WTC11 (cell line): ENCODE results near the gene VIT. TPM values are rescaled to one million over a fixed set of nuclear protein-coding genes. Genes with fewer than 3 reads are reported as not detected.

Source experiments
- ATAC-seq: fragments of 200-7000 bp; cut with Tn5 transposase; 2 replicates; pipeline ENCODE4 v1.10.0; 2021; ENCODE audit warnings: mild to moderate bottlenecking, moderate library complexity
- CTCF ChIA-PET: fragments of 300-600 bp; sonication (Branson Sonifier 250); formaldehyde crosslinking; loops from one replicate; lab custom pipeline; 2021; ENCODE audit warnings: antibody characterized with exemption; lab: Charles Lee
- POLR2A ChIA-PET: fragments of 350-600 bp; sonication (Branson Sonifier 250); formaldehyde crosslinking; loops from one replicate; lab custom pipeline; 2021; ENCODE audit warnings: antibody characterized with exemption; lab: Charles Lee
- DNase-seq: peaks from one replicate; pipeline ENCODE4 v3.0.0; 2021; ENCODE audit warnings: low spot score
- H3K27ac Mint-ChIP-seq: 2 replicates; pipeline ENCODE4 v1.8.0; 2021; ENCODE audit warnings: mixed read lengths
- H3K27me3 Mint-ChIP-seq: 2 replicates; pipeline ENCODE4 v1.8.0; 2021; ENCODE audit warnings: low read depth, mild to moderate bottlenecking, moderate library complexity, mixed read lengths
- H3K36me3 Mint-ChIP-seq: 2 replicates; pipeline ENCODE4 v1.8.0; 2021; ENCODE audit warnings: mixed read lengths
- H3K4me1 Mint-ChIP-seq: 2 replicates; pipeline ENCODE4 v1.8.0; 2022; ENCODE audit warnings: mixed read lengths
- H3K4me3 Mint-ChIP-seq: 2 replicates; pipeline ENCODE4 v1.8.0; 2021; ENCODE audit warnings: mild to moderate bottlenecking, moderate library complexity, mixed read lengths
- H3K9me3 Mint-ChIP-seq: 2 replicates; pipeline ENCODE4 v1.8.0; 2021; ENCODE audit warnings: mixed read lengths
- ETV6 ChIP-seq: sonication (generic); formaldehyde crosslinking; IDR thresholded peaks from 2 replicates; pipeline ENCODE4 v1.8.1; 2022; ENCODE audit warnings: mild to moderate bottlenecking, missing genetic modification reagents
- JAZF1 ChIP-seq: fragments of 250-450 bp; sonication (Bioruptor Pico); IDR thresholded peaks from 2 replicates; pipeline ENCODE4 v1.9.0; 2021; ENCODE audit warnings: moderate library complexity, mild to moderate bottlenecking, inconsistent platforms
- NFYB ChIP-seq: sonication (generic); formaldehyde crosslinking; conservative IDR thresholded peaks from 2 replicates; pipeline ENCODE4 v1.8.0; 2022; ENCODE audit warnings: low read depth, missing genetic modification reagents
- NR2C2 ChIP-seq: sonication (generic); formaldehyde crosslinking; IDR thresholded peaks from 2 replicates; pipeline ENCODE4 v1.8.0; 2022; ENCODE audit warnings: mild to moderate bottlenecking, missing genetic modification reagents
- RORB ChIP-seq: fragments of 250-450 bp; sonication (Bioruptor Pico); IDR thresholded peaks from 2 replicates; pipeline ENCODE4 v1.9.0; 2021; ENCODE audit warnings: mild to moderate bottlenecking
- SMAD4 ChIP-seq: sonication (generic); formaldehyde crosslinking; IDR thresholded peaks from 2 replicates; pipeline ENCODE4 v1.8.0; 2022; ENCODE audit warnings: mild to moderate bottlenecking, missing genetic modification reagents
- TCF7 ChIP-seq: sonication (generic); formaldehyde crosslinking; IDR thresholded peaks from 2 replicates; pipeline ENCODE4 v1.8.0; 2022; ENCODE audit warnings: mild to moderate bottlenecking, low read depth, missing genetic modification reagents, moderate library complexity
- TEAD4 ChIP-seq: sonication (generic); formaldehyde crosslinking; IDR thresholded peaks from 2 replicates; pipeline ENCODE4 v1.8.0; 2022; ENCODE audit warnings: mild to moderate bottlenecking, missing genetic modification reagents
- ZNF317 ChIP-seq: sonication (generic); formaldehyde crosslinking; IDR thresholded peaks from 2 replicates; pipeline ENCODE4 v1.8.1; 2023; ENCODE audit warnings: low read depth, mild to moderate bottlenecking, moderate library complexity, missing genetic modification reagents, borderline replicate concordance
- total RNA-seq: library from RNA; stranded (reverse); gene quantifications from 3 replicates; pipeline ENCODE4 v1.2.3, GENCODE V29; 2021
- TF ChIP-seq, protein P1 (sequence below): sonication (generic); formaldehyde crosslinking; IDR thresholded peaks from 2 replicates; pipeline ENCODE4 v1.8.0; 2022; ENCODE audit warnings: mild to moderate bottlenecking, missing genetic modification reagents
- TF ChIP-seq, protein P2 (sequence below): sonication (generic); formaldehyde crosslinking; IDR thresholded peaks from 2 replicates; pipeline ENCODE4 v1.8.1; 2023; ENCODE audit warnings: mild to moderate bottlenecking, missing genetic modification reagents, borderline replicate concordance
- TF ChIP-seq, protein P3 (sequence below): sonication (generic); formaldehyde crosslinking; IDR thresholded peaks from 2 replicates; pipeline ENCODE4 v1.8.1; 2022; ENCODE audit warnings: mild to moderate bottlenecking, missing genetic modification reagents, moderate library complexity, borderline replicate concordance
- TF ChIP-seq, protein P4 (sequence below): sonication (generic); formaldehyde crosslinking; IDR thresholded peaks from 2 replicates; pipeline ENCODE4 v1.8.0; 2022; ENCODE audit warnings: mild to moderate bottlenecking, missing genetic modification reagents
- TF ChIP-seq, protein P5 (sequence below): sonication (generic); formaldehyde crosslinking; IDR thresholded peaks from 2 replicates; pipeline ENCODE4 v1.8.1; 2022; ENCODE audit warnings: missing genetic modification reagents, borderline replicate concordance
- TF ChIP-seq, protein P6 (sequence below): sonication (generic); formaldehyde crosslinking; IDR thresholded peaks from 2 replicates; pipeline ENCODE4 v1.8.1; 2023; ENCODE audit warnings: mild to moderate bottlenecking, missing genetic modification reagents, moderate library complexity

Gene VIT
- total RNA-seq, 1 experiment from 2014 or later, result 0.46 TPM

DNA sequence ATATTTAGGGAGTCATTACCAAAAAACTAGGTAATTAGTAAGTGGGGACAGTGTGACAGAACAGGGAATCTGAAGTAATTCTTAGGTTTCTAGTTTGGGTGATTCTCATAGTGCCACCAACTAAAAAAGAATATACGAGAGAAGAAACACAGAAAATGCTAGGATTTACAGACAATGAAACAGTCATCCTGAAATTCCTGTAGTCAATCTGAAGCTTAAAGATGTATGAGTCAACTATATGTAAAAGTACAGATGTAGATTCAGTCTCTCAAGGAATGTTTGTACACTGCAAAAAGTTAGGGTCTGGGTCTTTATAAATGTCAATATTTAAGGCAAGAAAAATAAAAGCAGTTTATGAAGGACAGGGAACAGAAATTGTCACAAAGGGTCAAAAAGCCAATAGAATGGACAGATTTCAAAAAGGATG lies 162.9 kb downstream of the VIT start:
- no peak for ATAC-seq
- no peak for TF ChIP-seq JAZF1 (CRISPR knock-in tag)
- Mint-ChIP-seq H3K27me3 (no peaks in the 10 kb centered on the region), H3K27ac (no peak overlapping the region), H3K4me1 (peaks cover 4% of the 10 kb centered on the region; the same call in 1 of the 2 replicates), H3K36me3 (peaks cover 22% of the 10 kb centered on the region), H3K9me3 (peaks cover 8% of the 10 kb centered on the region), H3K4me3 (no peak overlapping the region)
- no peak for DNase-seq
- CTCF ChIA-PET, result no interaction called here
- POLR2A ChIA-PET, result no interaction called here

DNA sequence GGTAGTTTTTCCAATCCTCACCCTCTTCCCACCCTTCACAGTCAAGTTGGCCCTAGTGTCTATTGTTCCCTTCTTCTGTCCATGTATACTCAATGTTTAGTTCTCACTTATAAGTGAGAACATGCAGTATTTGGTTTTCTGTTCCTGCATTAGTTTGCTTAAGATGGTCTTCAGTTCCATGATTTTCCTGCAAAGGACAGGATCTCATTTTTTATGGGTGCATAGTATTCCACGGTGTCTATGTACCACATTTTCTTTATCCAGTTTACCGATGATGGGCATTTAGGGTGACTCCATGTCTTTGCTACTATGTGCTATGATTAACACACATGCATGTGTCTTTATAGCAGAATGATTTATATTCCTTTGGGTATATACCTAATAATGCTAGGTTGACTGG lies 165.4 kb downstream of the VIT start:
- no peaks in the 10 kb centered on the region for H3K27me3 Mint-ChIP-seq
- H3K9me3 Mint-ChIP-seq, result peaks cover 8% of the 10 kb centered on the region
- peaks cover 28% of the 10 kb centered on the region for H3K36me3 Mint-ChIP-seq
- no peak overlapping the region for H3K27ac Mint-ChIP-seq
- no peak for ATAC-seq
- ChIA-PET POLR2A (no interaction called here), CTCF (no interaction called here)
- H3K4me1 Mint-ChIP-seq, result peaks cover 3% of the 10 kb centered on the region
- no peak overlapping the region for H3K4me3 Mint-ChIP-seq
- TF ChIP-seq NFYB (CRISPR knock-in tag) (no peak), TCF7 (CRISPR knock-in tag) (no peak), SMAD4 (CRISPR knock-in tag) (no peak), RORB (CRISPR knock-in tag) (no peak), TEAD4 (CRISPR knock-in tag) (no peak), ETV6 (CRISPR knock-in tag) (no peak), ZNF317 (CRISPR knock-in tag) (no peak), NR2C2 (CRISPR knock-in tag) (no peak)
- TF ChIP-seq, protein P1, sequence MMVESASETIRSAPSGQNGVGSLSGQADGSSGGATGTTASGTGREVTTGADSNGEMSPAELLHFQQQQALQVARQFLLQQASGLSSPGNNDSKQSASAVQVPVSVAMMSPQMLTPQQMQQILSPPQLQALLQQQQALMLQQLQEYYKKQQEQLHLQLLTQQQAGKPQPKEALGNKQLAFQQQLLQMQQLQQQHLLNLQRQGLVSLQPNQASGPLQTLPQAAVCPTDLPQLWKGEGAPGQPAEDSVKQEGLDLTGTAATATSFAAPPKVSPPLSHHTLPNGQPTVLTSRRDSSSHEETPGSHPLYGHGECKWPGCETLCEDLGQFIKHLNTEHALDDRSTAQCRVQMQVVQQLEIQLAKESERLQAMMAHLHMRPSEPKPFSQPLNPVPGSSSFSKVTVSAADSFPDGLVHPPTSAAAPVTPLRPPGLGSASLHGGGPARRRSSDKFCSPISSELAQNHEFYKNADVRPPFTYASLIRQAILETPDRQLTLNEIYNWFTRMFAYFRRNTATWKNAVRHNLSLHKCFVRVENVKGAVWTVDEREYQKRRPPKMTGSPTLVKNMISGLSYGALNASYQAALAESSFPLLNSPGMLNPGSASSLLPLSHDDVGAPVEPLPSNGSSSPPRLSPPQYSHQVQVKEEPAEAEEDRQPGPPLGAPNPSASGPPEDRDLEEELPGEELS (CRISPR knock-in tag), result no peak
- TF ChIP-seq, protein P2, sequence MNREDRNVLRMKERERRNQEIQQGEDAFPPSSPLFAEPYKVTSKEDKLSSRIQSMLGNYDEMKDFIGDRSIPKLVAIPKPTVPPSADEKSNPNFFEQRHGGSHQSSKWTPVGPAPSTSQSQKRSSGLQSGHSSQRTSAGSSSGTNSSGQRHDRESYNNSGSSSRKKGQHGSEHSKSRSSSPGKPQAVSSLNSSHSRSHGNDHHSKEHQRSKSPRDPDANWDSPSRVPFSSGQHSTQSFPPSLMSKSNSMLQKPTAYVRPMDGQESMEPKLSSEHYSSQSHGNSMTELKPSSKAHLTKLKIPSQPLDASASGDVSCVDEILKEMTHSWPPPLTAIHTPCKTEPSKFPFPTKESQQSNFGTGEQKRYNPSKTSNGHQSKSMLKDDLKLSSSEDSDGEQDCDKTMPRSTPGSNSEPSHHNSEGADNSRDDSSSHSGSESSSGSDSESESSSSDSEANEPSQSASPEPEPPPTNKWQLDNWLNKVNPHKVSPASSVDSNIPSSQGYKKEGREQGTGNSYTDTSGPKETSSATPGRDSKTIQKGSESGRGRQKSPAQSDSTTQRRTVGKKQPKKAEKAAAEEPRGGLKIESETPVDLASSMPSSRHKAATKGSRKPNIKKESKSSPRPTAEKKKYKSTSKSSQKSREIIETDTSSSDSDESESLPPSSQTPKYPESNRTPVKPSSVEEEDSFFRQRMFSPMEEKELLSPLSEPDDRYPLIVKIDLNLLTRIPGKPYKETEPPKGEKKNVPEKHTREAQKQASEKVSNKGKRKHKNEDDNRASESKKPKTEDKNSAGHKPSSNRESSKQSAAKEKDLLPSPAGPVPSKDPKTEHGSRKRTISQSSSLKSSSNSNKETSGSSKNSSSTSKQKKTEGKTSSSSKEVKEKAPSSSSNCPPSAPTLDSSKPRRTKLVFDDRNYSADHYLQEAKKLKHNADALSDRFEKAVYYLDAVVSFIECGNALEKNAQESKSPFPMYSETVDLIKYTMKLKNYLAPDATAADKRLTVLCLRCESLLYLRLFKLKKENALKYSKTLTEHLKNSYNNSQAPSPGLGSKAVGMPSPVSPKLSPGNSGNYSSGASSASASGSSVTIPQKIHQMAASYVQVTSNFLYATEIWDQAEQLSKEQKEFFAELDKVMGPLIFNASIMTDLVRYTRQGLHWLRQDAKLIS (CRISPR knock-in tag), result no peak
- TF ChIP-seq, protein P3, sequence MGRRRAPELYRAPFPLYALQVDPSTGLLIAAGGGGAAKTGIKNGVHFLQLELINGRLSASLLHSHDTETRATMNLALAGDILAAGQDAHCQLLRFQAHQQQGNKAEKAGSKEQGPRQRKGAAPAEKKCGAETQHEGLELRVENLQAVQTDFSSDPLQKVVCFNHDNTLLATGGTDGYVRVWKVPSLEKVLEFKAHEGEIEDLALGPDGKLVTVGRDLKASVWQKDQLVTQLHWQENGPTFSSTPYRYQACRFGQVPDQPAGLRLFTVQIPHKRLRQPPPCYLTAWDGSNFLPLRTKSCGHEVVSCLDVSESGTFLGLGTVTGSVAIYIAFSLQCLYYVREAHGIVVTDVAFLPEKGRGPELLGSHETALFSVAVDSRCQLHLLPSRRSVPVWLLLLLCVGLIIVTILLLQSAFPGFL (CRISPR knock-in tag), result no peak
- TF ChIP-seq, protein P4, sequence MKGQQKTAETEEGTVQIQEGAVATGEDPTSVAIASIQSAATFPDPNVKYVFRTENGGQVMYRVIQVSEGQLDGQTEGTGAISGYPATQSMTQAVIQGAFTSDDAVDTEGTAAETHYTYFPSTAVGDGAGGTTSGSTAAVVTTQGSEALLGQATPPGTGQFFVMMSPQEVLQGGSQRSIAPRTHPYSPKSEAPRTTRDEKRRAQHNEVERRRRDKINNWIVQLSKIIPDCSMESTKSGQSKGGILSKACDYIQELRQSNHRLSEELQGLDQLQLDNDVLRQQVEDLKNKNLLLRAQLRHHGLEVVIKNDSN (CRISPR knock-in tag), result no peak
- TF ChIP-seq, protein P5, sequence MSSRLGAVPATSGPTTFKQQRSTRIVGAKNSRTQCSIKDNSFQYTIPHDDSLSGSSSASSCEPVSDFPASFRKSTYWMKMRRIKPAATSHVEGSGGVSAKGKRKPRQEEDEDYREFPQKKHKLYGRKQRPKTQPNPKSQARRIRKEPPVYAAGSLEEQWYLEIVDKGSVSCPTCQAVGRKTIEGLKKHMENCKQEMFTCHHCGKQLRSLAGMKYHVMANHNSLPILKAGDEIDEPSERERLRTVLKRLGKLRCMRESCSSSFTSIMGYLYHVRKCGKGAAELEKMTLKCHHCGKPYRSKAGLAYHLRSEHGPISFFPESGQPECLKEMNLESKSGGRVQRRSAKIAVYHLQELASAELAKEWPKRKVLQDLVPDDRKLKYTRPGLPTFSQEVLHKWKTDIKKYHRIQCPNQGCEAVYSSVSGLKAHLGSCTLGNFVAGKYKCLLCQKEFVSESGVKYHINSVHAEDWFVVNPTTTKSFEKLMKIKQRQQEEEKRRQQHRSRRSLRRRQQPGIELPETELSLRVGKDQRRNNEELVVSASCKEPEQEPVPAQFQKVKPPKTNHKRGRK, result no peak
- TF ChIP-seq, protein P6, sequence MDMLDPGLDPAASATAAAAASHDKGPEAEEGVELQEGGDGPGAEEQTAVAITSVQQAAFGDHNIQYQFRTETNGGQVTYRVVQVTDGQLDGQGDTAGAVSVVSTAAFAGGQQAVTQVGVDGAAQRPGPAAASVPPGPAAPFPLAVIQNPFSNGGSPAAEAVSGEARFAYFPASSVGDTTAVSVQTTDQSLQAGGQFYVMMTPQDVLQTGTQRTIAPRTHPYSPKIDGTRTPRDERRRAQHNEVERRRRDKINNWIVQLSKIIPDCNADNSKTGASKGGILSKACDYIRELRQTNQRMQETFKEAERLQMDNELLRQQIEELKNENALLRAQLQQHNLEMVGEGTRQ (CRISPR knock-in tag), result no peak
- no peak for DNase-seq

Other genes starting within 250 kb of the VIT start
- gene FEZ2, start 98.5 kb upstream of the VIT start, total RNA-seq, result 22.2 to 24.0 TPM (median 23.6 TPM) in 3 replicates